HepG2 (cell line): ENCODE measurements around the gene C1QTNF1. TPM values are rescaled to one million over a fixed set of nuclear protein-coding genes. Genes with fewer than 3 reads are reported as not detected.

Experiments
- ATAC-seq: fragments of 200-7000 bp; cut with Tn5 transposase; 3 replicates; pipeline ENCODE4 v1.9.1; 2020; ENCODE audit warnings: mild to moderate bottlenecking, moderate library complexity
- BruUV-seq: library from RNA; stranded (reverse); fragments of 400-500 nt; replicated peaks from 2 replicates; lab custom pipeline; 2021; lab: Mats Ljungman, UMichigan
- CTCF ChIA-PET: fragments of 300-600 bp; formaldehyde crosslinking; extraction: SDS; loops from one replicate; lab custom pipeline; 2021; ENCODE audit warnings: low total read pairs, inconsistent platforms, low intra/inter-chr PET ratio; lab: Yijun Ruan, JAX
- POLR2A ChIA-PET: fragments of 350-600 bp; sonication (Branson Sonifier 250); formaldehyde crosslinking; loops from one replicate; lab custom pipeline; 2020; ENCODE audit warnings: antibody characterized with exemption, inconsistent platforms; lab: Yijun Ruan, JAX
- DNase-seq: peaks from one replicate; pipeline ENCODE4 v3.0.0-alpha.2; 2015; ENCODE audit warnings: low spot score
- FAIRE-seq: peaks from 3 replicates; lab custom pipeline; 2011; peaks lifted over from hg19 to GRCh38; lab: Jason Lieb, UNC
- H2AFZ ChIP-seq: one replicate; pipeline ENCODE4 v1.6.1; 2011; ENCODE audit warnings: low read length, inconsistent platforms
- H3K27ac ChIP-seq: fragments of 300-600 bp; 3 replicates; pipeline ENCODE4 v1.8.0; 2011; ENCODE audit warnings: mixed run types, mild to moderate bottlenecking, mixed read lengths, low read length, inconsistent platforms; ENCODE audit not compliant: insufficient read depth; ENCODE audit errors: extremely low read length
- H3K27me3 ChIP-seq, 2 experiments: fragments of 200-600 bp in 1 of 2; 2 replicates in 1 of 2; 3 replicates in 1 of 2; pipeline versions ENCODE4 v1.6.0 to v1.8.0; 2011; ENCODE audit warnings: low read length in 2 of 2, mild to moderate bottlenecking in 2 of 2, moderate library complexity in 2 of 2, inconsistent platforms in 1 of 2; ENCODE audit not compliant: insufficient read depth in 2 of 2, control insufficient read depth in 1 of 2
- H3K36me3 ChIP-seq, 2 experiments: fragments of 200-600 bp in 1 of 2; replicated peaks in 1 of 2; 2 replicates in 1 of 2; 3 replicates in 1 of 2; pipeline versions ENCODE4 v1.5.1 to v1.8.0; 2011; ENCODE audit warnings: low read length in 2 of 2, inconsistent platforms in 1 of 2; ENCODE audit not compliant: insufficient read depth in 2 of 2, control insufficient read depth in 1 of 2
- H3K4me1 ChIP-seq: 2 replicates; pipeline ENCODE4 v1.5.1; 2012; ENCODE audit warnings: low read length, inconsistent platforms; ENCODE audit not compliant: insufficient read depth
- H3K4me2 ChIP-seq: 2 replicates; pipeline ENCODE4 v1.6.0; 2011; ENCODE audit warnings: low read depth, low read length, inconsistent platforms
- H3K4me3 ChIP-seq, 3 experiments: fragments of 200-600 bp in 1 of 3; sonication (generic), shearing (Covaris generic) in 1 of 3; replicated peaks in 1 of 3; 2 replicates each; pipeline ENCODE4 v1.5.1; 2011 to 2016; ENCODE audit warnings: low read length in 3 of 3, inconsistent platforms in 2 of 3, low read depth in 2 of 3, mild to moderate bottlenecking in 2 of 3, control low read depth in 1 of 3, mixed read lengths in 1 of 3; ENCODE audit not compliant: insufficient read depth in 1 of 3
- H3K79me2 ChIP-seq: one replicate; pipeline ENCODE4 v1.6.1; 2011; ENCODE audit warnings: low read length, inconsistent platforms; ENCODE audit not compliant: insufficient read depth
- H3K9ac ChIP-seq: 2 replicates; pipeline ENCODE4 v1.6.0; 2011; ENCODE audit warnings: mild to moderate bottlenecking, low read depth, low read length, inconsistent platforms; ENCODE audit not compliant: insufficient read depth
- H3K9me3 ChIP-seq: 2 replicates; pipeline ENCODE4 v1.5.1; 2012; ENCODE audit warnings: mild to moderate bottlenecking, low read length
- H4K20me1 ChIP-seq: 2 replicates; pipeline ENCODE4 v1.6.0; 2011; ENCODE audit warnings: inconsistent platforms, mild to moderate bottlenecking, low read length, moderate library complexity; ENCODE audit not compliant: insufficient read depth
- PHB2 ChIP-seq: fragments of 450-650 bp; IDR thresholded peaks from 2 replicates; pipeline ENCODE4 v1.6.1; 2018; ENCODE audit not compliant: partially characterized antibody
- PRMT3 ChIP-seq: sonication (generic); formaldehyde crosslinking; IDR thresholded peaks from 2 replicates; pipeline ENCODE4 v1.8.1; 2022; ENCODE audit warnings: low read depth, mild to moderate bottlenecking, moderate library complexity, missing genetic modification reagents, borderline replicate concordance
- SMAD3 ChIP-seq: sonication (generic); formaldehyde crosslinking; IDR thresholded peaks from 2 replicates; pipeline ENCODE4 v1.4.0; 2020; ENCODE audit warnings: missing genetic modification reagents
- SYNCRIP ChIP-seq: fragments of 200-400 bp; formaldehyde crosslinking; IDR thresholded peaks from 2 replicates; pipeline ENCODE4 v1.6.1; 2018; ENCODE audit warnings: mild to moderate bottlenecking, low read depth, low read length; ENCODE audit not compliant: insufficient read depth
- ZFAT ChIP-seq: sonication (generic); formaldehyde crosslinking; conservative IDR thresholded peaks from 2 replicates; pipeline ENCODE4 v1.8.1; 2023; ENCODE audit warnings: missing genetic modification reagents, inconsistent platforms
- WGBS: methylation state at CpG from one replicate; pipeline ENCODE4 v1.1.6; 2017; ENCODE audit warnings: low lambda C conversion rate; 5-methylcytosine and 5-hydroxymethylcytosine counted together
- in situ Hi-C: cut with HindIII; loops from 2 replicates; pipeline ENCODE4 v1.10.0; 2017; ENCODE audit warnings: low pct_unique_long_range_greater_than_20kb; ENCODE audit not compliant: extremely low pct_ligation_motif_present
- intact Hi-C: fragments of 100-400 bp; cut with micrococcal nuclease; formaldehyde crosslinking; loops from one replicate; pipeline ENCODE4 v1.10.0; 2022; ENCODE audit not compliant: unreplicated experiment
- polyA plus RNA-seq, 8 experiments: library from polyadenylated mRNA; depleted of rRNA in 3 of 8; stranded (reverse) in 7 of 8; unstranded in 1 of 8; fragments of >200 nt; fragmentation: Illumina TruSeq in 4 of 8; extraction: Trizol in 4 of 8; gene quantifications; 2 replicates each; pipeline versions ENCODE4 v1.2.1 to v1.2.3, GENCODE V29; 2011 to 2016; ENCODE audit warnings: low read depth in 4 of 8, missing spikeins in 1 of 8, mixed read lengths in 1 of 8; ENCODE audit not compliant: insufficient read depth in 1 of 8
- total RNA-seq, 5 experiments: library from RNA; depleted of rRNA; stranded (reverse); fragments of >200 nt; fragmentation: Illumina TruSeq; extraction: Trizol; gene quantifications; 2 replicates each; pipeline ENCODE4 v1.2.3, GENCODE V29; 2016; ENCODE audit warnings: low read depth in 1 of 5
- TF ChIP-seq, protein P1 (sequence below): sonication (generic); formaldehyde crosslinking; conservative IDR thresholded peaks from 2 replicates; pipeline ENCODE4 v1.4.0; 2020; ENCODE audit warnings: missing genetic modification reagents
- TF ChIP-seq, protein P2 (sequence below): sonication (generic); formaldehyde crosslinking; IDR thresholded peaks from 2 replicates; pipeline ENCODE4 v1.4.0; 2020; ENCODE audit warnings: missing genetic modification reagents
- TF ChIP-seq, protein P3 (sequence below): sonication (generic); formaldehyde crosslinking; IDR thresholded peaks from 2 replicates; pipeline ENCODE4 v1.4.0; 2020; ENCODE audit warnings: missing genetic modification reagents
- TF ChIP-seq, protein P4 (sequence below): sonication (generic); formaldehyde crosslinking; IDR thresholded peaks from 2 replicates; pipeline ENCODE4 v1.5.0; 2020; ENCODE audit warnings: missing genetic modification reagents
- TF ChIP-seq, protein P5 (sequence below): sonication (generic); formaldehyde crosslinking; IDR thresholded peaks from 2 replicates; pipeline ENCODE4 v1.4.0; 2020; ENCODE audit warnings: mild to moderate bottlenecking, missing genetic modification reagents

Gene C1QTNF1
- total and polyA plus RNA-seq, 2 of the 13 experiments (the other 11 are each of a cell fraction or from before 2014, with no cell fraction given): 0.18 to 0.86 TPM

DNA sequence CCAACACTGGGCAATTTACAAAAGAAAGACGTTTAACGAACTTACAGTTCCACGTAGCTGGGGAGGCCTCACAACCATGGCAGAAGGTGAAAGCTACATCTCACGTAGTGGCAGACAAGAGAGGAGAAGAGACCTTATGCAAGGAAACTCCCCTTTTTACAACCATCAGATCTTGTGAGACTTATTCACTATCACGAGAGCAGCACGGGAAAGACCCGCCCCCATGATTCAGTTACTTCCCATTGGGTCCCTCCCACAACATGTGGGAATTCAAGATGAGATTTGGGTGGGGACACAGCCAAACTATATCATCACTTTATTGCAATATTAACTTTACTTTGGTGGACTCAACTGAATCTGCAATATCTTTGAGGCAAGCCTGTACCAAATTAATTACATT, 38.7 kb downstream of the C1QTNF1 start:
- Histone ChIP-seq H3K27me3 (peaks cover 2 to 24% of the 10 kb centered on the region in 2 experiments; a peak in 2 of 5 replicates), H3K27ac (no peak overlapping the region), H4K20me1 (no peaks in the 10 kb centered on the region), H3K4me1 (peaks cover 15% of the 10 kb centered on the region), H3K36me3 (no peaks in the 10 kb centered on the region), H3K4me2 (no peak overlapping the region), H2AFZ (no peak overlapping the region), H3K4me3 (no peak overlapping the region), H3K9ac (no peak overlapping the region), H3K9me3 (no peaks in the 10 kb centered on the region), H3K79me2 (no peaks in the 10 kb centered on the region)
- 25% methylated on average over 7 of the region's 7 CpGs for WGBS
- FAIRE-seq (no peak), ATAC-seq (no peak), DNase-seq (no peak)
- POLR2A ChIA-PET: no interaction called here
- BruUV-seq: no TSS peak
- intact Hi-C loops (no loop called here), in situ Hi-C loops (no loop called here)
- CTCF ChIA-PET: no interaction called here
- TF ChIP-seq, protein P1, sequence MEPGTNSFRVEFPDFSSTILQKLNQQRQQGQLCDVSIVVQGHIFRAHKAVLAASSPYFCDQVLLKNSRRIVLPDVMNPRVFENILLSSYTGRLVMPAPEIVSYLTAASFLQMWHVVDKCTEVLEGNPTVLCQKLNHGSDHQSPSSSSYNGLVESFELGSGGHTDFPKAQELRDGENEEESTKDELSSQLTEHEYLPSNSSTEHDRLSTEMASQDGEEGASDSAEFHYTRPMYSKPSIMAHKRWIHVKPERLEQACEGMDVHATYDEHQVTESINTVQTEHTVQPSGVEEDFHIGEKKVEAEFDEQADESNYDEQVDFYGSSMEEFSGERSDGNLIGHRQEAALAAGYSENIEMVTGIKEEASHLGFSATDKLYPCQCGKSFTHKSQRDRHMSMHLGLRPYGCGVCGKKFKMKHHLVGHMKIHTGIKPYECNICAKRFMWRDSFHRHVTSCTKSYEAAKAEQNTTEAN (CRISPR knock-in tag): no peak
- TF ChIP-seq ZFAT: no peak
- TF ChIP-seq, protein P2, sequence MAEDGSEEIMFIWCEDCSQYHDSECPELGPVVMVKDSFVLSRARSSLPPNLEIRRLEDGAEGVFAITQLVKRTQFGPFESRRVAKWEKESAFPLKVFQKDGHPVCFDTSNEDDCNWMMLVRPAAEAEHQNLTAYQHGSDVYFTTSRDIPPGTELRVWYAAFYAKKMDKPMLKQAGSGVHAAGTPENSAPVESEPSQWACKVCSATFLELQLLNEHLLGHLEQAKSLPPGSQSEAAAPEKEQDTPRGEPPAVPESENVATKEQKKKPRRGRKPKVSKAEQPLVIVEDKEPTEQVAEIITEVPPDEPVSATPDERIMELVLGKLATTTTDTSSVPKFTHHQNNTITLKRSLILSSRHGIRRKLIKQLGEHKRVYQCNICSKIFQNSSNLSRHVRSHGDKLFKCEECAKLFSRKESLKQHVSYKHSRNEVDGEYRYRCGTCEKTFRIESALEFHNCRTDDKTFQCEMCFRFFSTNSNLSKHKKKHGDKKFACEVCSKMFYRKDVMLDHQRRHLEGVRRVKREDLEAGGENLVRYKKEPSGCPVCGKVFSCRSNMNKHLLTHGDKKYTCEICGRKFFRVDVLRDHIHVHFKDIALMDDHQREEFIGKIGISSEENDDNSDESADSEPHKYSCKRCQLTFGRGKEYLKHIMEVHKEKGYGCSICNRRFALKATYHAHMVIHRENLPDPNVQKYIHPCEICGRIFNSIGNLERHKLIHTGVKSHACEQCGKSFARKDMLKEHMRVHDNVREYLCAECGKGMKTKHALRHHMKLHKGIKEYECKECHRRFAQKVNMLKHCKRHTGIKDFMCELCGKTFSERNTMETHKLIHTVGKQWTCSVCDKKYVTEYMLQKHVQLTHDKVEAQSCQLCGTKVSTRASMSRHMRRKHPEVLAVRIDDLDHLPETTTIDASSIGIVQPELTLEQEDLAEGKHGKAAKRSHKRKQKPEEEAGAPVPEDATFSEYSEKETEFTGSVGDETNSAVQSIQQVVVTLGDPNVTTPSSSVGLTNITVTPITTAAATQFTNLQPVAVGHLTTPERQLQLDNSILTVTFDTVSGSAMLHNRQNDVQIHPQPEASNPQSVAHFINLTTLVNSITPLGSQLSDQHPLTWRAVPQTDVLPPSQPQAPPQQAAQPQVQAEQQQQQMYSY (CRISPR knock-in tag): no peak
- no peak for TF ChIP-seq PRMT3 (CRISPR knock-in tag)
- TF ChIP-seq PHB2: no peak
- TF ChIP-seq, protein P3, sequence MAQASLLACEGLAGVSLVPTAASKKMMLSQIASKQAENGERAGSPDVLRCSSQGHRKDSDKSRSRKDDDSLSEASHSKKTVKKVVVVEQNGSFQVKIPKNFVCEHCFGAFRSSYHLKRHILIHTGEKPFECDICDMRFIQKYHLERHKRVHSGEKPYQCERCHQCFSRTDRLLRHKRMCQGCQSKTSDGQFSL (CRISPR knock-in tag): no peak
- TF ChIP-seq, protein P4, sequence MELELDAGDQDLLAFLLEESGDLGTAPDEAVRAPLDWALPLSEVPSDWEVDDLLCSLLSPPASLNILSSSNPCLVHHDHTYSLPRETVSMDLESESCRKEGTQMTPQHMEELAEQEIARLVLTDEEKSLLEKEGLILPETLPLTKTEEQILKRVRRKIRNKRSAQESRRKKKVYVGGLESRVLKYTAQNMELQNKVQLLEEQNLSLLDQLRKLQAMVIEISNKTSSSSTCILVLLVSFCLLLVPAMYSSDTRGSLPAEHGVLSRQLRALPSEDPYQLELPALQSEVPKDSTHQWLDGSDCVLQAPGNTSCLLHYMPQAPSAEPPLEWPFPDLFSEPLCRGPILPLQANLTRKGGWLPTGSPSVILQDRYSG: no peak
- TF ChIP-seq, protein P5, sequence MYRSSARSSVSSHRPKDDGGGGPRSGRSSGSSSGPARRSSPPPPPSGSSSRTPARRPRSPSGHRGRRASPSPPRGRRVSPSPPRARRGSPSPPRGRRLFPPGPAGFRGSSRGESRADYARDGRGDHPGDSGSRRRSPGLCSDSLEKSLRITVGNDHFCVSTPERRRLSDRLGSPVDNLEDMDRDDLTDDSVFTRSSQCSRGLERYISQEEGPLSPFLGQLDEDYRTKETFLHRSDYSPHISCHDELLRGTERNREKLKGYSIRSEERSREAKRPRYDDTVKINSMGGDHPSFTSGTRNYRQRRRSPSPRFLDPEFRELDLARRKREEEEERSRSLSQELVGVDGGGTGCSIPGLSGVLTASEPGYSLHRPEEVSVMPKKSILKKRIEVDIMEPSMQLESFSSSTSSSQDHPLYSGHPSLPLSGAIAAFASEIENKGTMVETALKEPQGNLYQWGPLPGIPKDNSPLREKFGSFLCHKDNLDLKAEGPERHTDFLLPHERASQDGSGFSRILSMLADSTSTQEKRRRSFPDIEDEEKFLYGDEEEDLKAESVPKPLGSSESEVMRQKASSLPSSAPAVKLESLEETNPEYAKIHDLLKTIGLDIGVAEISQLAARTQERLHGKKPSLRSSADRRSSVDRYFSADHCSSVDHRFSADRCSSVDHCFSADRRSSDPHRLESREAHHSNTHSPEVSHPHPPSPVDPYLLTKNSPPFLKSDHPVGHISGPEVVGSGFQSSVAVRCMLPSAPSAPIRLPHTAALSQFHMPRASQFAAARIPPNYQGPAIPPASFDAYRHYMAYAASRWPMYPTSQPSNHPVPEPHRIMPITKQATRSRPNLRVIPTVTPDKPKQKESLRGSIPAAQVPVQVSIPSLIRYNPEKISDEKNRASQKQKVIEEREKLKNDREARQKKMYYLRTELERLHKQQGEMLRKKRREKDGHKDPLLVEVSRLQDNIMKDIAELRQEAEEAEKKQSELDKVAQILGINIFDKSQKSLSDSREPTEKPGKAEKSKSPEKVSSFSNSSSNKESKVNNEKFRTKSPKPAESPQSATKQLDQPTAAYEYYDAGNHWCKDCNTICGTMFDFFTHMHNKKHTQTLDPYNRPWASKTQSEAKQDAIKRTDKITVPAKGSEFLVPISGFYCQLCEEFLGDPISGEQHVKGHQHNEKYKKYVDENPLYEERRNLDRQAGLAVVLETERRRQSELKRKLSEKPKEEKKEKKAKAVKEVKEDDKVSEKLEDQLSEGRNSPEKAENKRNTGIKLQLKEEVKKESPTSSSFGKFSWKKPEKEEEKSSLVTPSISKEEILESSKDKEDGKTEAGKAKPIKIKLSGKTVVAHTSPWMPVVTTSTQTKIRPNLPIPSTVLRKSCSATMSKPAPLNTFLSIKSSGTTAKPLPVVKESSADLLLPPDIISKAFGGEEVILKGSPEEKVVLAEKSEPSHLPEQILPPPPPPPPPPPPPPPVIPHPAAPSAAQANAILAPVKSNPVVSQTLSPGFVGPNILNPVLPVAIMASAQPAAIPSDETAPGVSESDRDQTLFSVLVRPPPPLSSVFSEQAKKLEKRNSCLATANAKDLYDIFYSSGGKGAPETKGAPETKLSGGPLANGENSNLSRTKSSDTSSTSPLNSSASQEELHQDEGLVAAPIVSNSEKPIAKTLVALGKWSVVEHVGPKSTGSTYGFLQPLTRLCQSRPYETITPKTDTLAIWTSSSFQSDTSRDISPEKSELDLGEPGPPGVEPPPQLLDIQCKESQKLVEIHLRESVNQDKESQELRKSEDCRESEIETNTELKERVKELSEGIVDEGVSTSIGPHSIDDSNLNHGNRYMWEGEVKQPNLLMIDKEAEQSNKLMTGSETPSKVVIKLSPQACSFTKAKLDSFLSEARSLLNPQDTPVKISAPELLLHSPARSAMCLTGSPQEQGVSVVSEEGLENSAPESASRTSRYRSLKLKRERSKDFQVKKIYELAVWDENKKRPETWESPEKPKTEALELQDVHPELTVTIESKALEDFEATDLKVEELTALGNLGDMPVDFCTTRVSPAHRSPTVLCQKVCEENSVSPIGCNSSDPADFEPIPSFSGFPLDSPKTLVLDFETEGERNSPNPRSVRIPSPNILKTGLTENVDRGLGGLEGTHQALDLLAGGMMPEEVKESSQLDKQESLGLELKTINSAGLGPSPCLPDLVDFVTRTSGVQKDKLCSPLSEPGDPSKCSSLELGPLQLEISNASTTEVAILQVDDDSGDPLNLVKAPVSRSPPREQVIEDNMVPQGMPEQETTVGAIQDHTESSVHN: no peak
- no peak for TF ChIP-seq SMAD3
- TF ChIP-seq SYNCRIP: no peak
